Small intestine (tissue), 7 donors: ENCODE data around the gene SLC17A8. TPM values are rescaled to one million over a fixed set of nuclear protein-coding genes. Genes with fewer than 3 reads are reported as not detected.
A peak's percentile ranks its signal among the peaks of the same experiment; 100 is the strongest.

ENCODE experiments used
- DNase-seq, 2 donors: peaks; one replicate each; pipeline versions ENCODE4 v3.0.0 to v3.0.0-alpha.2; 2013
- FAIRE-seq: peaks from 2 replicates; lab custom pipeline; 2012; peaks lifted over from hg19 to GRCh38; lab: Jason Lieb, UNC
- H3K27ac ChIP-seq, 3 donors: one replicate each; pipeline ENCODE4 v1.5.1; 2013; ENCODE audit warnings: low read length in 2 of 3, mild to moderate bottlenecking in 2 of 3, control low read depth in 1 of 3, inconsistent platforms in 1 of 3, low read depth in 1 of 3, moderate library complexity in 1 of 3
- H3K27me3 ChIP-seq, 3 donors: one replicate each; pipeline ENCODE4 v1.6.1; 2013; ENCODE audit warnings: low read length in 3 of 3, inconsistent platforms in 1 of 3; ENCODE audit not compliant: control insufficient read depth in 3 of 3, insufficient read depth in 3 of 3
- H3K36me3 ChIP-seq, 3 donors: one replicate each; pipeline ENCODE4 v1.6.1; 2013; ENCODE audit warnings: low read length in 3 of 3, inconsistent platforms in 1 of 3, low read depth in 1 of 3, mild to moderate bottlenecking in 1 of 3, moderate library complexity in 1 of 3; ENCODE audit not compliant: control insufficient read depth in 3 of 3, insufficient read depth in 2 of 3
- H3K4me1 ChIP-seq, 3 donors: one replicate each; pipeline ENCODE4 v1.6.1; 2013; ENCODE audit warnings: low read length in 2 of 3, inconsistent platforms in 1 of 3, low read depth in 1 of 3, mild to moderate bottlenecking in 1 of 3, moderate library complexity in 1 of 3; ENCODE audit not compliant: control insufficient read depth in 3 of 3, insufficient read depth in 2 of 3
- H3K4me3 ChIP-seq, 3 donors: one replicate each; pipeline ENCODE4 v1.5.1; 2013; ENCODE audit warnings: low read length in 3 of 3, control low read depth in 1 of 3, inconsistent platforms in 1 of 3, low read depth in 1 of 3, mild to moderate bottlenecking in 1 of 3, moderate library complexity in 1 of 3
- H3K9me3 ChIP-seq, 2 donors: one replicate each; pipeline ENCODE4 v1.6.1; 2013; ENCODE audit warnings: low read depth in 1 of 2, low read length in 1 of 2; ENCODE audit not compliant: control insufficient read depth in 2 of 2, insufficient read depth in 1 of 2
- WGBS, 3 donors: extraction: QIAGEN DNeasy Blood & Tissue Kit; methylation state at CpG; one replicate each; pipeline ENCODE4 v1.1.7; 2013; 5-methylcytosine and 5-hydroxymethylcytosine counted together
- polyA plus RNA-seq, 4 donors: library from polyadenylated mRNA; stranded (reverse) in 3 of 4; unstranded in 1 of 4; fragments of 200-250 nt in 3 of 4; fragments of 120-200 nt in 1 of 4; gene quantifications; one replicate each; pipeline versions ENCODE4 v1.2.1 to v1.2.3, GENCODE V29; 2013
- donor health status: healthy with polysubstance abuse.
- donor health status: control.
- donor health status: control.
- donor health status: Bipolar disorder and iron deficiency.
- donor health status: healthy.

The SLC17A8 gene
- polyA plus RNA-seq, 4 donors = 0.22 to 5.6 (median 1.6) TPM

DNA sequence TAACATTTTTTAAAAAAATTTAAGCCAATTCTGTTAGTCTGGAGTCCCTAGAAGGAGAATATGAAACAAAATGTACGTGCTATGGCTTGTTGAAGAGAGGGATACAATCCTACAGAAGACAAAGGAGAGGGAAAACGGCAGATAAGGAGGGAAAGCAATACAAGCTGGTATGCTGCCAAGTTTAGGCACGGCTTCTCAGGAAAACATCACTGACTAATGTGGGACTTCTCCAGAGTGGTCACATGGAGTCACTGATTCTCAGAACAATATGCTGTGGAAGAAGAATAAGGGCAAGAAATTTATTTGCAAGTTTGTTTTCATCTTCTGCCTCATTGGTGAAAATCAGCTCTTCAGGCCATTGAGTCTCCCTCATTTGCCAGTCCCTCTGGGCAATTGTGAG, 93.9 kb downstream of the SLC17A8 start:
- WGBS, 3 donors = 26 to 45% (median 39%) methylated on average over 3 of the region's 3 CpGs
- Histone ChIP-seq H3K27me3 (peaks cover 0 to 3% (median 0%) of the 10 kb centered on the region in 3 donors), H3K9me3 (no peaks in the 10 kb centered on the region), H3K27ac (no peak overlapping the region), H3K36me3 (no peaks in the 10 kb centered on the region), H3K4me3 (no peak overlapping the region), H3K4me1 (peaks cover 0 to 19% (median 0%) of the 10 kb centered on the region in 3 donors)
- FAIRE-seq (no peak), DNase-seq (no peak)

DNA sequence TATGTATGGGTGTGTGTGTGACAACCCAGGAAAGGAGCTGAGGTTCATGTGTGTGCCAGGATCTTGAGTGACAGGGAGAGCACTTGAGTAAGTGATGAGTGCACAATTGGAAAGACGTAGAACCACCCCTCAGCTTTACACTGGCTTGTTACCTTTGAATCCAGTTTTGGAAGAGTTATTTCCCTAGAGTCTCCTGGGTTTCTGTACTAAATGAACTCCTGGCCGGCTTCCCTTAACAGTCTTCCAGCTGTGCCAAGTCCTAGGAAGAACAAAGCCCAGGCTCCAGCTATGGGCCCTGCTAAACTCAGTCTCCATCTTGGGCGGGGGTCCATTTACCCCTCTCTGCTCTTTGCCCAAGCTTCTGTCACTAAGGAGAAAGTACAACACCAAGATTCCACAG, 97.1 kb downstream of the SLC17A8 start:
- 57 to 70% (median 67%) methylated on average over 3 of the region's 3 CpGs for WGBS, 3 donors
- H3K4me1 ChIP-seq = peaks cover 0 to 6% (median 0%) of the 10 kb centered on the region in 3 donors
- no peak overlapping the region for H3K4me3 ChIP-seq
- no peaks in the 10 kb centered on the region for H3K36me3 ChIP-seq
- H3K9me3 ChIP-seq = no peaks in the 10 kb centered on the region
- DNase-seq (no peak), FAIRE-seq (no peak)
- peaks cover 0 to 3% (median 0%) of the 10 kb centered on the region in 3 donors for H3K27me3 ChIP-seq
- peak overlapping the region in 1 of 3 donors; percentile 54 for H3K27ac ChIP-seq

DNA sequence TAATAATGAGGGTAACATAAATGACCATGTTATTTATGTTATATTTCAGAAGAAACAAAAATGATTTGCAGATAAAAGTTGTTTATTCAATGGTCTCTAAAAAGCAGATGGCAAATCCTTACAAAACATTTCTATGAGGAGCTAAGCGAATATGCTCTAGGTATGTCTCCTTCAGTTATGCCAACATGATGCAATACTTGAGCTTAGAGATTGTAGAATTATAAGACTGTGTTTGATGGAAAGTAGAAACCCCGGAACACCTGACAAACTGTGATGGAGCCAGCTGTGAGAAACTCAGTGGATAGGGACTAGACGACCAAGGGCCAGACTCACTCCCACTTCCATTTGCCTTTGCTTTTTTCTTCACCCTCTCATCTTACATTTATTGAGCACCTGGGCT, 99.0 kb downstream of the SLC17A8 start:
- Histone ChIP-seq H3K9me3 (no peaks in the 10 kb centered on the region), H3K4me1 (no peaks in the 10 kb centered on the region), H3K27me3 (peaks cover 0 to 2% (median 0%) of the 10 kb centered on the region in 3 donors), H3K4me3 (no peak overlapping the region), H3K27ac (no peak overlapping the region), H3K36me3 (no peaks in the 10 kb centered on the region)
- WGBS, 3 donors = 77 to 88% (median 84%) methylated on average over 3 of the region's 3 CpGs
- FAIRE-seq (peak; percentile 33), DNase-seq (no peak)

DNA sequence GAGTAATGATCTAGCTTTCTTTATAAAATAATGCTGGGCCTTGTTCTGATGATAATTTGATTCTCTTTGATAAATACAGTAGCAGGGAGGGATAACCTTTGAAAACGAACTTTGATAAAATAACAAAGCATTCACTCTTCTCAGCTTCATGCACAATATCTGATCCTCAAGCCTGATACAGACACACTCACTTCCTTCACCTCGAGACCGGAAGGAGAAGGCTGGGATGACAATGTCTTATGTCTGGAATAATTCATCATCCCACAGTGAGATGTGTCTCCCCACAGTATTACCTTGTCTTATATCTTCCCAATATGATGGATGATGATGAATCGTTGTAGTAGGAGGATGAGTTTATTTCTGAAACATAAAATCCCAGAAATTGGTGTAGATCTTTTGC, 101.3 kb downstream of the SLC17A8 start:
- WGBS, 3 donors = 51 to 69% (median 65%) methylated on average over 4 of the region's 4 CpGs
- Histone ChIP-seq H3K4me3 (no peak overlapping the region), H3K36me3 (no peaks in the 10 kb centered on the region), H3K27ac (no peak overlapping the region), H3K4me1 (no peaks in the 10 kb centered on the region), H3K27me3 (no peaks in the 10 kb centered on the region), H3K9me3 (no peaks in the 10 kb centered on the region)
- DNase-seq = no peak
- FAIRE-seq = no peak

DNA sequence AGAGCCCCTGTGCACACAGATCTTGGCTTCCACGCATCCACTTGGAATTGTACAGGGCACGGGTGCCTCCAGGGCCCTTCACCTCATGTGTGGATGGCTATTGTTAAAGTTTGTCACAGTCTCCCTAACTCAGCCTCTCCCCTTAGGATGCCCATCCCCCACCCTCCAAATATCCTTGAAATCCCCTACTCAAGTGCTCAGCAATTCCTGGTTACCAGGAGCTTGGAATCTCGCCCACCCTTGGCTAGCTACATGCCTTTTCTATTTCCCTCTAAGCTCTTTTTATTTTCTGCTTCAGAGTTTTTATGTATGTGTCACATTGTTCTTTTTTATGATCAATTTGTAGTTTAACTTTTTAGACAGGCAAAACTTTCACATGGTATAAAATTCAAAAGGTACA, 103.8 kb downstream of the SLC17A8 start:
- no peaks in the 10 kb centered on the region for H3K36me3 ChIP-seq
- no peaks in the 10 kb centered on the region for H3K9me3 ChIP-seq
- DNase-seq (no peak), FAIRE-seq (no peak)
- 72 to 86% (median 83%) methylated on average over 3 of the region's 3 CpGs for WGBS, 3 donors
- no peaks in the 10 kb centered on the region for H3K4me1 ChIP-seq
- H3K4me3 ChIP-seq = no peak overlapping the region
- H3K27me3 ChIP-seq = no peaks in the 10 kb centered on the region
- no peak overlapping the region for H3K27ac ChIP-seq

DNA sequence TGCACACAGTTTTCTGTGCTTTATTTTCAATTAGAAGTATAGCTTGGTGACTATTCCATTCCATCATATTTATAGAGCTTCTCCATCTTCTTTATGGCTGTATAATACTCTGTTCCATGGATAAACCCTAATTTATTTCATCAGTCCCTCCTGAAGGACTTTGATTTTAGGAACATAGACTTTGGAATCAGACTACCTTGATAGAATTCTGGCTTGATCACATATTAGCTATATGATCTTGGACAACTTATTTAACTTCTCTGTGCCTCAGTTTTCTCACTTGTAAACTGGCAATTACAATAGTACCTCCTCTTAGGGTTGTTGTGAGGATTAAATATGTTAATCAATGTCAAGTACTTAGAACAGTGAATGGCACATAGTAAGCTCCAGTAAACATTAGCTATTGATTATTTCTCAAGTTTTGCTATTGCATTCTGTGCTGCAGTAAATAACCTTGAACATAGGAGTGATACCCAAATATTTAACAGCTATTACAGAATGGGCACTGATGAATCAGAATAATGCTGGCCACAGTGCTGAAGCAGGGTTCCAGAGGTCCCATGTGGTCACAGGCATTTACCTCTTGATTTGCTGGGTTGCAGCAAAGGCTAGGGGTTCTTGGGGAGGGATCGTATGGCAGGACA, 104.6 kb downstream of the SLC17A8 start:
- Histone ChIP-seq H3K36me3 (no peaks in the 10 kb centered on the region), H3K9me3 (no peaks in the 10 kb centered on the region), H3K4me3 (no peak overlapping the region), H3K4me1 (no peaks in the 10 kb centered on the region), H3K27me3 (no peaks in the 10 kb centered on the region), H3K27ac (no peak overlapping the region)
- DNase-seq = no peak
- 78 to 90% (median 79%) methylated on average over 1 of the region's 1 CpG for WGBS, 3 donors
- FAIRE-seq = no peak

DNA sequence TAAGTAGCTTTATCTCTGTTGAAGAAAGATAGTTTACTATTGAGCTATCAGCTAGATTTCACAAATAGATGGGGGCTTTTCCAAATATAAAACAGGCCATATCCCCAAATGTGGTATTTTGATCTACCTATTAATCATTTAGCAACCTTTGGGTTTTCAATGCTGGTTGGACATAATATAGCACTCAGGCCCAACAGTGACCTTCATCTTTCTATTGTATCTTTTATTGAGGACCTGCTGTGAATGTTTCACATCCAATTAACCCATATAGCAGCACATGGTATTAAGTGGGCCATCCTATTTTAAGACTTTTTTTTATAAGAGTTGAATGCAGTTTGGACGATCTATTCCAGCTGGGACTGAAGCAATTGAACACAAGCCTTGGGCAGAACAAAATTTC, 106.8 kb downstream of the SLC17A8 start:
- WGBS, 3 donors = 75 to 96% (median 87%) methylated on average over 1 of the region's 1 CpG
- no peak for FAIRE-seq
- H3K4me3 ChIP-seq = no peak overlapping the region

DNA sequence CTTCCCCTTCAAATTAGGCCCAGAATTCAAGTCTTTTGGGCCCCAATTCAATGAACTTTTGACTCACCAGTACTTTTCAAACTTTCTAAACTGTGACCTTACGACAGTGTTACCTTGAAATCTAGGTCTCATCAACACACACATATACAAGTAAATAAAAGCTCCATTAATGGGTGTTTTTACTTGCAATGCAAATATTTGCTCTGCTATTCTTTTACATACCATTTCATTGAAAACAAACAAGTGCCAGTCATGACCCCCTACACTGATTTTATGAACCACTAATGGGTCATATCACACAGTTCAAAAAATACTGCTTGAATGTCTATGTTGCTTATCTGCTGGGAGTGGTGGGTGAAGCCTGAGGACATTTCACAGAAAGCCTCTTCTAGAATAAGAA, 107.7 kb downstream of the SLC17A8 start:
- 85 to 86% (median 86%) methylated on average over 1 of the region's 1 CpG for WGBS, 3 donors
- no peak for DNase-seq
- Histone ChIP-seq H3K36me3 (no peaks in the 10 kb centered on the region), H3K4me1 (no peaks in the 10 kb centered on the region), H3K27ac (no peak overlapping the region), H3K9me3 (no peaks in the 10 kb centered on the region), H3K4me3 (no peak overlapping the region), H3K27me3 (no peaks in the 10 kb centered on the region)
- no peak for FAIRE-seq

More for the DNA sequence above, 106.8 kb downstream of the SLC17A8 start:
- H3K27me3 ChIP-seq = no peaks in the 10 kb centered on the region
- H3K27ac ChIP-seq = no peak overlapping the region
- H3K4me1 ChIP-seq = no peaks in the 10 kb centered on the region
- no peak for DNase-seq
- no peaks in the 10 kb centered on the region for H3K9me3 ChIP-seq
- no peaks in the 10 kb centered on the region for H3K36me3 ChIP-seq

DNA sequence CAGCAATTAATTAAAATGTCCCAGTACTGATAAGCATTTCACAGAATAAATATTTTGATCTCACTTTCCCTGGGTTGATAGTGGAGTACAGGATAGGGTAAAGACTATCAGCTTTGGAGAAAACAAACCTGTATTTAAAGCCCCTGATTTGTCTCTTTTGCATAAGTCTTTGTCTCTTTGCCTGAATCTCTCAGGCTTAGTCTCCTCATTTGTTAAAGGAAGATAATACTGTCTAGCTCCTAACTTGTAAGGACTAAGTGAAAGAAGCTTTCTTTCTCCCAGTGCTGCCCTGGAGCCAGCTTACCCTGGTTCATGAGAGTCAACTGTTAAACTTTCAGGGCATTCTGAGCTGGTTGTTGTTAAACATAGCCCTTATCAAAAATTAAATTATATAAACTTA, 111.3 kb downstream of the SLC17A8 start:
- H3K27ac ChIP-seq = no peak overlapping the region
- no peak for FAIRE-seq
- no peaks in the 10 kb centered on the region for H3K9me3 ChIP-seq
- no peaks in the 10 kb centered on the region for H3K36me3 ChIP-seq
- H3K4me1 ChIP-seq = peaks cover 0 to 2% (median 2%) of the 10 kb centered on the region in 3 donors
- H3K4me3 ChIP-seq = no peak overlapping the region
- no peak for DNase-seq
- no peaks in the 10 kb centered on the region for H3K27me3 ChIP-seq
